ENCODE data around the gene GSE1.
A peak's percentile ranks its signal among the peaks of the same experiment; 100 is the strongest.

Gene GSE1

GRCh38 chr16:85664580-85665372 lies 51.7 kb downstream of the GSE1 start:
- DNase-seq (ENCODE audit: insufficient read length), result no peak
- FAIRE-seq, result no peak
- TF ChIP-seq POLR2A (IDR thresholded peaks at IDR 0.05; ENCODE audit: low read depth, low read length) (no peak), POLR2AphosphoS5 (IDR thresholded peaks at IDR 0.05; ENCODE audit: low read depth, low read length) (no peak), TAF1 (IDR thresholded peaks at IDR 0.05; ENCODE audit: borderline replicate concordance, low read depth, low read length) (no peak)

GRCh38 chr16:85665373-85665740 lies 52.2 kb downstream of the GSE1 start:
- FAIRE-seq, result no peak

DNA sequence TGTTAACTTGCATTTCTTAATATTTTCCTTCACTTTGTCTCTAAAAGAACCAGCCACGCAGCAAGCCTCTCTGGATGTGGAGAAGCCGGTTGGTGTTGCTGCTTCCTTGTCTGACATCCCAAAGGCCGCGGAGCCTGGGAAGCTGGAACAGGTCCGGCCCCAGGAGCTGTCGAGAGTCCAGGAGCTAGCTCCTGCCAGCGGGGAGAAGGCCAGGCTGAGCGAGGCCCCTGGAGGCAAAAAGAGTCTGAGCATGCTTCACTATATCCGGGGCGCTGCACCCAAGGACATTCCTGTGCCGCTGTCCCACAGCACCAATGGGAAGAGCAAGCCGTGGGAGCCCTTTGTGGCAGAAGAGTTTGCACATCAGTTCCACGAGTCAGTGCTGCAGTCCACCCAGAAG lies 52.8 kb downstream of the GSE1 start:
- no peak for TF ChIP-seq POLR2AphosphoS5 (IDR thresholded peaks at IDR 0.05; ENCODE audit: low read depth, low read length)
- no peak for TF ChIP-seq TAF1 (IDR thresholded peaks at IDR 0.05; ENCODE audit: borderline replicate concordance, low read depth, low read length)
- TF ChIP-seq POLR2A (IDR thresholded peaks at IDR 0.05; ENCODE audit: low read depth, low read length), result no peak
- no peak for FAIRE-seq
- no peak for DNase-seq (ENCODE audit: insufficient read length)

More at GRCh38 chr16:85665373-85665740, 52.2 kb downstream of the GSE1 start:
- DNase-seq (ENCODE audit: insufficient read length), result no peak
- TF ChIP-seq POLR2AphosphoS5 (IDR thresholded peaks at IDR 0.05; ENCODE audit: low read depth, low read length), result no peak
- TF ChIP-seq POLR2A (IDR thresholded peaks at IDR 0.05; ENCODE audit: low read depth, low read length), result no peak
- no peak for TF ChIP-seq TAF1 (IDR thresholded peaks at IDR 0.05; ENCODE audit: borderline replicate concordance, low read depth, low read length)

- no peak for DNase-seq (ENCODE audit: insufficient read length)
- no peak for FAIRE-seq
- TF ChIP-seq POLR2A (IDR thresholded peaks at IDR 0.05; ENCODE audit: low read depth, low read length), result no peak
- TF ChIP-seq TAF1 (IDR thresholded peaks at IDR 0.05; ENCODE audit: borderline replicate concordance, low read depth, low read length), result no peak
- no peak for TF ChIP-seq POLR2AphosphoS5 (IDR thresholded peaks at IDR 0.05; ENCODE audit: low read depth, low read length)
Observed at GRCh38 chr16:85667261-85667660, 54.1 kb downstream of the GSE1 start.

DNA sequence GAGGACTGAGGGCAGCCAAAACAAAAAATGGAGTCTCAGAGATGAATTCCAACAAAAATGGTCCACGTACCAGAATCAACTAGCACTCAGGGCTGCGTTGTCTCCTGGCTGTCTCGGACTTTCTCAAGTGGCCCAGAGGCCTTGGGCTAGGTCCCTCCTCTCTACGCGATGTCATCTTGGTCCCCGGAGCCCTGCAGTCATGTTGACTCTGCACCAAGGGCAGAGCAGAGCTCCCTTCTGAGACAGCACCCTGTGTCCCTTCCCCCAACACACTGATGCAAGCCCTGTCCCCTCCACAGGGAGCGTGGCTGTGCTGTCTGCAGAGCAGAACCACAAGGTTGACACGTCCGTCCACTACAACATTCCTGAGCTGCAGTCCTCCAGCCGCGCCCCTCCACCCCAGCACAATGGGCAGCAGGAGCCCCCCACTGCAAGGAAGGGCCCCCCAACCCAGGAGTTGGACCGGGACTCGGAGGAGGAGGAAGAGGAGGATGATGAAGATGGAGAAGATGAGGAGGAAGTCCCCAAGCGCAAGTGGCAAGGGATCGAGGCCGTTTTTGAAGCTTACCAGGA lies 54.8 kb downstream of the GSE1 start:
- DNase-seq (ENCODE audit: insufficient read length) (no peak), FAIRE-seq (no peak)
- no peak for TF ChIP-seq POLR2AphosphoS5 (IDR thresholded peaks at IDR 0.05; ENCODE audit: low read depth, low read length)
- no peak for TF ChIP-seq TAF1 (IDR thresholded peaks at IDR 0.05; ENCODE audit: borderline replicate concordance, low read depth, low read length)
- no peak for TF ChIP-seq POLR2A (IDR thresholded peaks at IDR 0.05; ENCODE audit: low read depth, low read length)

DNA sequence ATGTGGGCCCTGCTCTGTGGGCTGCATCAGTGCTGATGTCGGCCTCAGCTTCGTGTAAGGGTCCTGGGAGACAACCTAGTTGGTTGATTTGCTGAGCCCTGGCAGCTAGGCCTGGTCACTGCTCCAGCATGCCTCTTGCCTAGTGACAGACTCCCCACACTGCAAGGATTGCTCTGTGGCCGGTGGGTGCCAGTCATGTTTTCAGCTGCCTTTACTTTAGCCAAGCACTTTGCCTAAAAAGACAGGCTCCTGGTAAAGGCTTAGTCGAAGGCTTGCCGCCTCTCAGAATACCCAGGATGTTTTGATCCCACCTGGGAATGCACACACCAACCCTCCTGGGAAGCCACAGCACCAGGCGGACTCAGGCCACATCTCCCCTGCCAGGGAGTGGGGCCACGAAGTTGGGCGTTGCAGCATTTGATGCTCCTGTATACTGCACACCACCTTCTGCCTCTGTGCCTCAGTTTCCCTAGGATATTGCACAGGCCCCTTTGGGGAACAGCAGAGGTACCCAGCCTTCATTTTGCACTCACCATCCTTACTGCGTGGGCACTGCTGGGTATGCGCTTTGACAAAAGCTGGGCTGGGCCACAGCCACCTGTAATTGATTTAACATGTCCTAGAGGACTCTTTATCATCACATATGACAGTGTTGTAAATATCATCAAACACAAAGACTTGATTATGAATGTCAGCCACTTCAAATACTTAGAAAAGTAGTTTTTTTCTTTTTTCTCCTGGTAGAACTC lies 55.7 kb downstream of the GSE1 start:
- DNase-seq (ENCODE audit: insufficient read length) (no peak), FAIRE-seq (no peak)
- TF ChIP-seq TAF1 (IDR thresholded peaks at IDR 0.05; ENCODE audit: borderline replicate concordance, low read depth, low read length) (no peak), POLR2A (IDR thresholded peaks at IDR 0.05; ENCODE audit: low read depth, low read length) (no peak), POLR2AphosphoS5 (IDR thresholded peaks at IDR 0.05; ENCODE audit: low read depth, low read length) (peak; percentile 41; the same call in 1 of the 2 replicates)

DNA sequence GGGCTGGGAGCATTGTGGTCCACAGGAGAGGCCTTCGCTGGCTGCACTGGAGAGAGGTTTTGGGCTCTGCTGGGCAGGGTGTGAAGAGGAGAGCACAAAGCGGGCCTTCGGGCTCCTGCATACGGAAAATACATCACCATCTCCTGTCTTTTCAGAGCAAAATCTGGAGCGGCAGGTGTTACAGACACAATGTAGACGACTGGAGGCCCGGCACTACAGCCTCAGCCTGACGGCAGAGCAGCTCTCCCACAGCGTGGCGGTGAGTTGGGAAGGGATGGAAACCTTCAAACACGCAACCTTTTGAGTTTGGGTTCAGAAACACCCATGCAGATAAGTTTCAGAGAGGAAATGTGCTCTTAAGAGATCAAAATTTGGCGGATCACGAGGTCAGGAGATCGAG lies 57.7 kb downstream of the GSE1 start:
- TF ChIP-seq POLR2AphosphoS5 (IDR thresholded peaks at IDR 0.05; ENCODE audit: low read depth, low read length) (no peak), TAF1 (IDR thresholded peaks at IDR 0.05; ENCODE audit: borderline replicate concordance, low read depth, low read length) (no peak), POLR2A (IDR thresholded peaks at IDR 0.05; ENCODE audit: low read depth, low read length) (no peak)
- FAIRE-seq, result no peak
- no peak for DNase-seq (ENCODE audit: insufficient read length)

- DNase-seq (ENCODE audit: insufficient read length), result no peak
- TF ChIP-seq TAF1 (IDR thresholded peaks at IDR 0.05; ENCODE audit: borderline replicate concordance, low read depth, low read length), result no peak
- no peak for TF ChIP-seq POLR2A (IDR thresholded peaks at IDR 0.05; ENCODE audit: low read depth, low read length)
- no peak for FAIRE-seq
Observed at GRCh38 chr16:85673529-85674417, 60.7 kb downstream of the GSE1 start.

GRCh38 chr16:85674418-85674755 lies 61.3 kb downstream of the GSE1 start:
- DNase-seq (ENCODE audit: insufficient read length), result no peak
- TF ChIP-seq TAF1 (IDR thresholded peaks at IDR 0.05; ENCODE audit: borderline replicate concordance, low read depth, low read length) (no peak), POLR2AphosphoS5 (IDR thresholded peaks at IDR 0.05; ENCODE audit: low read depth, low read length) (no peak), POLR2A (IDR thresholded peaks at IDR 0.05; ENCODE audit: low read depth, low read length) (no peak)
- no peak for FAIRE-seq

DNA sequence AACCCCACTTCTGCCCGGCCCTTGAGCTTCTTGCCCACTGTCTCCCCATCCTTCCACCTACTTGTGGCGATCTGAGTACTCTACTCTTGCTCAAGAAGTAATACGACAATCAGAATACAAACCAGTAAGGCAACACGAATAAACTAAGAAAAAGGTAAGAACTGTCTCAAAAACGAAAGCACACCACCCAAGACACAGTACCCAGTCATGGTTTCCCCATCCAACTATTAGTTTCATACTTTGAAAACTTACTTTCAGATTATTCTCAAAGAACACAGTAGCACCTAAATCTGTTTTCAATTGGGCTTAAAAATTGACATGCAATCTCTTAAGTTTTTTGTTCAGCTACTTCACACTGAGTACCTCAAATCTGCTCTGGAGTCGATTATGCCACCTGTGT lies 61.7 kb downstream of the GSE1 start:
- no peak for DNase-seq (ENCODE audit: insufficient read length)
- TF ChIP-seq POLR2A (IDR thresholded peaks at IDR 0.05; ENCODE audit: low read depth, low read length) (no peak), TAF1 (IDR thresholded peaks at IDR 0.05; ENCODE audit: borderline replicate concordance, low read depth, low read length) (no peak), POLR2AphosphoS5 (IDR thresholded peaks at IDR 0.05; ENCODE audit: low read depth, low read length) (no peak)
- FAIRE-seq, result no peak

All from GM12892 (cell line).